ENCODE measurements around the gene CA12. TPM values are rescaled to one million over a fixed set of nuclear protein-coding genes. Genes with fewer than 3 reads are reported as not detected.

CA12 gene
- polyA plus RNA-seq, 4 donors: 0.27 to 24.8 (median 1.8) TPM; not detected in 1

GRCh38 chr15:63387748-63388493, 6.3 kb upstream of the CA12 start:
- Histone ChIP-seq H3K9me3 (ENCODE audit: control insufficient read depth in 2 of 2, insufficient read depth in 1 of 2, low read depth in 1 of 2, low read length in 1 of 2) (peaks cover 0 to 4% of the 10 kb centered on the region in 2 donors), H3K4me3 (ENCODE audit: low read depth in 1 of 3, low read length in 3 of 3) (no peak overlapping the region), H3K27ac (ENCODE audit: low read depth in 1 of 3, low read length in 2 of 3) (no peak overlapping the region), H3K27me3 (ENCODE audit: control insufficient read depth in 3 of 3, insufficient read depth in 3 of 3, low read length in 3 of 3) (no peaks in the 10 kb centered on the region), H3K4me1 (ENCODE audit: control insufficient read depth in 3 of 3, insufficient read depth in 2 of 3, low read depth in 1 of 3, low read length in 2 of 3) (no peaks in the 10 kb centered on the region), H3K36me3 (ENCODE audit: control insufficient read depth in 3 of 3, insufficient read depth in 2 of 3, low read depth in 1 of 3, low read length in 3 of 3) (no peaks in the 10 kb centered on the region)
- no peak for DNase-seq
- FAIRE-seq: no peak
- WGBS, 3 donors: 87 to 90% (median 88%) methylated on average over 11 of the region's 11 CpGs

- FAIRE-seq (no peak), DNase-seq (no peak)
- WGBS, 3 donors: 48 to 73% (median 67%) methylated on average over 1 of the region's 1 CpG
- Histone ChIP-seq H3K27ac (ENCODE audit: low read depth in 1 of 3, low read length in 2 of 3) (no peak overlapping the region), H3K9me3 (ENCODE audit: control insufficient read depth in 2 of 2, insufficient read depth in 1 of 2, low read depth in 1 of 2, low read length in 1 of 2) (peaks cover 0 to 4% of the 10 kb centered on the region in 2 donors), H3K4me3 (ENCODE audit: low read depth in 1 of 3, low read length in 3 of 3) (no peak overlapping the region), H3K27me3 (ENCODE audit: control insufficient read depth in 3 of 3, insufficient read depth in 3 of 3, low read length in 3 of 3) (peaks cover 0 to 8% (median 2%) of the 10 kb centered on the region in 3 donors), H3K4me1 (ENCODE audit: control insufficient read depth in 3 of 3, insufficient read depth in 2 of 3, low read depth in 1 of 3, low read length in 2 of 3) (peaks cover 0 to 4% (median 0%) of the 10 kb centered on the region in 3 donors), H3K36me3 (ENCODE audit: control insufficient read depth in 3 of 3, insufficient read depth in 2 of 3, low read depth in 1 of 3, low read length in 3 of 3) (no peaks in the 10 kb centered on the region)
These were observed 4.4 kb upstream of the CA12 start for GRCh38 chr15:63385911-63386531.

GRCh38 chr15:63384906-63385305, 3.3 kb upstream of the CA12 start:
- Histone ChIP-seq H3K27me3 (ENCODE audit: control insufficient read depth in 3 of 3, insufficient read depth in 3 of 3, low read length in 3 of 3) (peaks cover 0 to 9% (median 6%) of the 10 kb centered on the region in 3 donors), H3K4me1 (ENCODE audit: control insufficient read depth in 3 of 3, insufficient read depth in 2 of 3, low read depth in 1 of 3, low read length in 2 of 3) (peaks cover 0 to 8% (median 3%) of the 10 kb centered on the region in 3 donors), H3K36me3 (ENCODE audit: control insufficient read depth in 3 of 3, insufficient read depth in 2 of 3, low read depth in 1 of 3, low read length in 3 of 3) (no peaks in the 10 kb centered on the region), H3K4me3 (ENCODE audit: low read depth in 1 of 3, low read length in 3 of 3) (no peak overlapping the region), H3K27ac (ENCODE audit: low read depth in 1 of 3, low read length in 2 of 3) (no peak overlapping the region), H3K9me3 (ENCODE audit: control insufficient read depth in 2 of 2, insufficient read depth in 1 of 2, low read depth in 1 of 2, low read length in 1 of 2) (peaks cover 0 to 4% of the 10 kb centered on the region in 2 donors)
- DNase-seq (no peak), FAIRE-seq (no peak)
- WGBS, 3 donors: 73 to 79% (median 77%) methylated on average over 2 of the region's 2 CpGs

- H3K27me3 ChIP-seq (ENCODE audit: control insufficient read depth in 3 of 3, insufficient read depth in 3 of 3, low read length in 3 of 3): peaks cover 0 to 9% (median 6%) of the 10 kb centered on the region in 3 donors
- peaks cover 0 to 18% (median 3%) of the 10 kb centered on the region in 3 donors for H3K4me1 ChIP-seq (ENCODE audit: control insufficient read depth in 3 of 3, insufficient read depth in 2 of 3, low read depth in 1 of 3, low read length in 2 of 3)
- H3K9me3 ChIP-seq (ENCODE audit: control insufficient read depth in 2 of 2, insufficient read depth in 1 of 2, low read depth in 1 of 2, low read length in 1 of 2): peaks cover 0 to 4% of the 10 kb centered on the region in 2 donors
- no peaks in the 10 kb centered on the region for H3K36me3 ChIP-seq (ENCODE audit: control insufficient read depth in 3 of 3, insufficient read depth in 2 of 3, low read depth in 1 of 3, low read length in 3 of 3)
- no peak overlapping the region for H3K4me3 ChIP-seq (ENCODE audit: low read depth in 1 of 3, low read length in 3 of 3)
- no peak overlapping the region for H3K27ac ChIP-seq (ENCODE audit: low read depth in 1 of 3, low read length in 2 of 3)
- no peak for FAIRE-seq
- no peak for DNase-seq
- 76 to 81% (median 77%) methylated on average over 10 of the region's 10 CpGs for WGBS, 3 donors
These were observed 1.5 kb upstream of the CA12 start for GRCh38 chr15:63382966-63383710.

- H3K27me3 ChIP-seq (ENCODE audit: control insufficient read depth in 3 of 3, insufficient read depth in 3 of 3, low read length in 3 of 3): peaks cover 0 to 9% (median 6%) of the 10 kb centered on the region in 3 donors
- DNase-seq (no peak), FAIRE-seq (no peak)
- H3K4me1 ChIP-seq (ENCODE audit: control insufficient read depth in 3 of 3, insufficient read depth in 2 of 3, low read depth in 1 of 3, low read length in 2 of 3): peaks cover 0 to 18% (median 3%) of the 10 kb centered on the region in 3 donors
- no peak overlapping the region for H3K27ac ChIP-seq (ENCODE audit: low read depth in 1 of 3, low read length in 2 of 3)
- H3K4me3 ChIP-seq (ENCODE audit: low read depth in 1 of 3, low read length in 3 of 3): peak overlapping the region in 2 of 3 donors; percentile 37 to 50
- 81 to 87% (median 81%) methylated on average over 14 of the region's 14 CpGs for WGBS, 3 donors
- no peaks in the 10 kb centered on the region for H3K36me3 ChIP-seq (ENCODE audit: control insufficient read depth in 3 of 3, insufficient read depth in 2 of 3, low read depth in 1 of 3, low read length in 3 of 3)
- H3K9me3 ChIP-seq (ENCODE audit: control insufficient read depth in 2 of 2, insufficient read depth in 1 of 2, low read depth in 1 of 2, low read length in 1 of 2): peaks cover 0 to 2% of the 10 kb centered on the region in 2 donors
These were observed 801 bp downstream of the CA12 start for GRCh38 chr15:63380808-63381282.

GRCh38 chr15:63380151-63380807, 1.4 kb downstream of the CA12 start:
- H3K36me3 ChIP-seq (ENCODE audit: control insufficient read depth in 3 of 3, insufficient read depth in 2 of 3, low read depth in 1 of 3, low read length in 3 of 3): no peaks in the 10 kb centered on the region
- no peak for DNase-seq
- no peak overlapping the region for H3K4me3 ChIP-seq (ENCODE audit: low read depth in 1 of 3, low read length in 3 of 3)
- 77 to 91% (median 89%) methylated on average over 5 of the region's 5 CpGs for WGBS, 3 donors
- H3K4me1 ChIP-seq (ENCODE audit: control insufficient read depth in 3 of 3, insufficient read depth in 2 of 3, low read depth in 1 of 3, low read length in 2 of 3): peaks cover 0 to 18% (median 3%) of the 10 kb centered on the region in 3 donors
- no peaks in the 10 kb centered on the region for H3K9me3 ChIP-seq (ENCODE audit: control insufficient read depth in 2 of 2, insufficient read depth in 1 of 2, low read depth in 1 of 2, low read length in 1 of 2)
- H3K27ac ChIP-seq (ENCODE audit: low read depth in 1 of 3, low read length in 2 of 3): no peak overlapping the region
- peaks cover 0 to 9% (median 6%) of the 10 kb centered on the region in 3 donors for H3K27me3 ChIP-seq (ENCODE audit: control insufficient read depth in 3 of 3, insufficient read depth in 3 of 3, low read length in 3 of 3)
- no peak for FAIRE-seq

- Histone ChIP-seq H3K27me3 (ENCODE audit: control insufficient read depth in 3 of 3, insufficient read depth in 3 of 3, low read length in 3 of 3) (peaks cover 0 to 9% (median 6%) of the 10 kb centered on the region in 3 donors), H3K36me3 (ENCODE audit: control insufficient read depth in 3 of 3, insufficient read depth in 2 of 3, low read depth in 1 of 3, low read length in 3 of 3) (no peaks in the 10 kb centered on the region), H3K9me3 (ENCODE audit: control insufficient read depth in 2 of 2, insufficient read depth in 1 of 2, low read depth in 1 of 2, low read length in 1 of 2) (no peaks in the 10 kb centered on the region), H3K4me1 (ENCODE audit: control insufficient read depth in 3 of 3, insufficient read depth in 2 of 3, low read depth in 1 of 3, low read length in 2 of 3) (peaks cover 0 to 18% (median 3%) of the 10 kb centered on the region in 3 donors), H3K4me3 (ENCODE audit: low read depth in 1 of 3, low read length in 3 of 3) (no peak overlapping the region), H3K27ac (ENCODE audit: low read depth in 1 of 3, low read length in 2 of 3) (no peak overlapping the region)
- FAIRE-seq (no peak), DNase-seq (peak; percentile 40 to 57)
- 57 to 80% (median 71%) methylated on average over 2 of the region's 2 CpGs for WGBS, 3 donors
These were observed 2.0 kb downstream of the CA12 start for GRCh38 chr15:63379492-63380150.
